ENCODE results near the gene ICOSLG.

The ICOSLG gene

GRCh38 chr21:44265734-44266270 lies 25.1 kb upstream of the ICOSLG start:
- no peak for TF ChIP-seq PPARA (CRISPR knock-in tag; IDR thresholded peaks at IDR 0.05; ENCODE audit: borderline replicate concordance)
- no peak for TF ChIP-seq ZNF8 (CRISPR knock-in tag; IDR thresholded peaks at IDR 0.05)
- TF ChIP-seq OSR1 (CRISPR knock-in tag; IDR thresholded peaks at IDR 0.05), result no peak
- TF ChIP-seq ZNF70 (CRISPR knock-in tag; IDR thresholded peaks at IDR 0.05), result no peak
- no peak for TF ChIP-seq GLIS3 (CRISPR knock-in tag; IDR thresholded peaks at IDR 0.05)
- TF ChIP-seq ZFP30 (CRISPR knock-in tag; IDR thresholded peaks at IDR 0.05), result no peak
- no peak for TF ChIP-seq ARNTL (CRISPR knock-in tag; IDR thresholded peaks at IDR 0.05; ENCODE audit: borderline replicate concordance, low read depth)
- TF ChIP-seq ZNF565 (CRISPR knock-in tag; conservative IDR thresholded peaks at IDR 0.05; ENCODE audit: low read depth), result no peak
- no peak for TF ChIP-seq ESRRG (CRISPR knock-in tag; IDR thresholded peaks at IDR 0.05)
- TF ChIP-seq, protein P1, sequence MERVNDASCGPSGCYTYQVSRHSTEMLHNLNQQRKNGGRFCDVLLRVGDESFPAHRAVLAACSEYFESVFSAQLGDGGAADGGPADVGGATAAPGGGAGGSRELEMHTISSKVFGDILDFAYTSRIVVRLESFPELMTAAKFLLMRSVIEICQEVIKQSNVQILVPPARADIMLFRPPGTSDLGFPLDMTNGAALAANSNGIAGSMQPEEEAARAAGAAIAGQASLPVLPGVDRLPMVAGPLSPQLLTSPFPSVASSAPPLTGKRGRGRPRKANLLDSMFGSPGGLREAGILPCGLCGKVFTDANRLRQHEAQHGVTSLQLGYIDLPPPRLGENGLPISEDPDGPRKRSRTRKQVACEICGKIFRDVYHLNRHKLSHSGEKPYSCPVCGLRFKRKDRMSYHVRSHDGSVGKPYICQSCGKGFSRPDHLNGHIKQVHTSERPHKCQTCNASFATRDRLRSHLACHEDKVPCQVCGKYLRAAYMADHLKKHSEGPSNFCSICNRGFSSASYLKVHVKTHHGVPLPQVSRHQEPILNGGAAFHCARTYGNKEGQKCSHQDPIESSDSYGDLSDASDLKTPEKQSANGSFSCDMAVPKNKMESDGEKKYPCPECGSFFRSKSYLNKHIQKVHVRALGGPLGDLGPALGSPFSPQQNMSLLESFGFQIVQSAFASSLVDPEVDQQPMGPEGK (CRISPR knock-in tag; IDR thresholded peaks at IDR 0.05; ENCODE audit: borderline replicate concordance), result no peak
- TF ChIP-seq ISL1 (CRISPR knock-in tag; IDR thresholded peaks at IDR 0.05), result no peak
- no peak for TF ChIP-seq TOX (CRISPR knock-in tag; IDR thresholded peaks at IDR 0.05; ENCODE audit: borderline replicate concordance)
- no peak for TF ChIP-seq POU6F1 (CRISPR knock-in tag; IDR thresholded peaks at IDR 0.05; ENCODE audit: borderline replicate concordance, low read depth)
- no peak for TF ChIP-seq TCF4 (CRISPR knock-in tag; IDR thresholded peaks at IDR 0.05; ENCODE audit: borderline replicate concordance)
- TF ChIP-seq CREB5 (CRISPR knock-in tag; IDR thresholded peaks at IDR 0.05; ENCODE audit: low read depth), result no peak
- ATAC-seq, result no peak

DNA sequence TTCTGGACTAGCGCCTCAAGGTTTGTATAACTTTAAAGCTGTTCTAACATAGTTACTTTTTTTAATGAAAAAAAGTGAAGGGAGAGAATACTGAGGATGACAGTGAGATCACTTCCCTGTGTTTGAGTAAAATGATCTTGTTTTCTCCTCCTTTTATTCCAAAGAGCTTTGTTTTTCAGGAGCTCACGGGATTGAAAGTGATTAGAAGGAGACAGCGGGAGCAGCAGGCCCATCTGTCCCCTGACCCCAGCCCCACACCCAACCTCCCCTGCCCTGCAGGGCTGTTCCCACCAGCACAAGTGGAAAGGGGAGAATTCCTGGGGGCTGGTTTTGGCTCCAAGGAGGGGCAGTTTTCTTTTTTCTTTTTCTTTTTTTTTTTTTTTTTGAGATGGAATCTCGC lies 23.0 kb upstream of the ICOSLG start:
- TF ChIP-seq TSHZ2 (CRISPR knock-in tag; IDR thresholded peaks at IDR 0.05) (no peak), SNAI2 (CRISPR knock-in tag; IDR thresholded peaks at IDR 0.05) (no peak), ZNF70 (CRISPR knock-in tag; IDR thresholded peaks at IDR 0.05) (no peak), ZFP3 (CRISPR knock-in tag; IDR thresholded peaks at IDR 0.05) (no peak), ZC3H10 (CRISPR knock-in tag; IDR thresholded peaks at IDR 0.05) (no peak), ESRRG (CRISPR knock-in tag; IDR thresholded peaks at IDR 0.05) (no peak), ZNF8 (CRISPR knock-in tag; IDR thresholded peaks at IDR 0.05) (no peak), ZFP30 (CRISPR knock-in tag; IDR thresholded peaks at IDR 0.05) (no peak), GLIS3 (CRISPR knock-in tag; IDR thresholded peaks at IDR 0.05) (no peak)
- no peak for ATAC-seq

- TF ChIP-seq BACH2 (CRISPR knock-in tag; IDR thresholded peaks at IDR 0.05; ENCODE audit: borderline replicate concordance), result no peak
- no peak for TF ChIP-seq ZNF8 (CRISPR knock-in tag; IDR thresholded peaks at IDR 0.05)
- TF ChIP-seq SNAI2 (CRISPR knock-in tag; IDR thresholded peaks at IDR 0.05), result no peak
- TF ChIP-seq ZNF565 (CRISPR knock-in tag; conservative IDR thresholded peaks at IDR 0.05; ENCODE audit: low read depth), result no peak
- no peak for TF ChIP-seq CSDC2 (CRISPR knock-in tag; IDR thresholded peaks at IDR 0.05)
- no peak for TF ChIP-seq ARNTL (CRISPR knock-in tag; IDR thresholded peaks at IDR 0.05; ENCODE audit: borderline replicate concordance, low read depth)
- no peak for TF ChIP-seq GLIS3 (CRISPR knock-in tag; IDR thresholded peaks at IDR 0.05)
- no peak for TF ChIP-seq POU6F1 (CRISPR knock-in tag; IDR thresholded peaks at IDR 0.05; ENCODE audit: borderline replicate concordance, low read depth)
- TF ChIP-seq ZFP30 (CRISPR knock-in tag; IDR thresholded peaks at IDR 0.05), result no peak
- no peak for TF ChIP-seq CREB5 (CRISPR knock-in tag; IDR thresholded peaks at IDR 0.05; ENCODE audit: low read depth)
- no peak for TF ChIP-seq ZFP3 (CRISPR knock-in tag; IDR thresholded peaks at IDR 0.05)
- no peak for TF ChIP-seq RARB (CRISPR knock-in tag; IDR thresholded peaks at IDR 0.05)
- TF ChIP-seq ZNF70 (CRISPR knock-in tag; IDR thresholded peaks at IDR 0.05), result no peak
- TF ChIP-seq CSRNP3 (CRISPR knock-in tag; IDR thresholded peaks at IDR 0.05), result no peak
- no peak for TF ChIP-seq TCF4 (CRISPR knock-in tag; IDR thresholded peaks at IDR 0.05; ENCODE audit: borderline replicate concordance)
- no peak for TF ChIP-seq ISL1 (CRISPR knock-in tag; IDR thresholded peaks at IDR 0.05)
- ATAC-seq, result no peak
Measured at GRCh38 chr21:44263221-44263760, 22.5 kb upstream of the ICOSLG start.
